CD14-positive monocyte (primary cell): ENCODE results near the gene RBMS1. TPM values are rescaled to one million over a fixed set of nuclear protein-coding genes. Genes with fewer than 3 reads are reported as not detected.

ENCODE experiments used
- DNase-seq, 3 donors: peaks; one replicate each; pipeline ENCODE4 v3.0.0-alpha.2; 2011 to 2022
- H2AFZ ChIP-seq: 2 replicates; pipeline ENCODE4 v1.6.0; 2012; ENCODE audit warnings: mild to moderate bottlenecking, low read depth, low read length, inconsistent platforms; ENCODE audit not compliant: insufficient read depth, poor library complexity, severe bottlenecking
- H3K27ac ChIP-seq, 2 donors: 1 replicate in 1 of 2; 2 replicates in 1 of 2; pipeline ENCODE4 v1.5.1; 2012 to 2013; ENCODE audit warnings: low read length in 2 of 2, control low read depth in 1 of 2, inconsistent platforms in 1 of 2, low read depth in 1 of 2, mild to moderate bottlenecking in 1 of 2
- H3K27me3 ChIP-seq, 2 donors: one replicate each; pipeline versions ENCODE4 v1.6.0 to v1.6.1; 2011 to 2013; ENCODE audit warnings: low read length in 2 of 2; ENCODE audit not compliant: control insufficient read depth in 2 of 2, insufficient read depth in 2 of 2
- H3K36me3 ChIP-seq, 2 donors: replicated peaks in 1 of 2; 1 replicate in 1 of 2; 2 replicates in 1 of 2; pipeline versions ENCODE4 v1.5.1 to v1.6.1; 2012 to 2013; ENCODE audit warnings: low read length in 2 of 2, control low read depth in 1 of 2, inconsistent platforms in 1 of 2, mild to moderate bottlenecking in 1 of 2; ENCODE audit not compliant: insufficient read depth in 2 of 2, control insufficient read depth in 1 of 2
- H3K4me1 ChIP-seq, 2 donors: 1 replicate in 1 of 2; 2 replicates in 1 of 2; pipeline versions ENCODE4 v1.5.1 to v1.6.1; 2012 to 2013; ENCODE audit warnings: low read length in 2 of 2, control low read depth in 1 of 2, inconsistent platforms in 1 of 2, mild to moderate bottlenecking in 1 of 2, moderate library complexity in 1 of 2; ENCODE audit not compliant: insufficient read depth in 2 of 2, control insufficient read depth in 1 of 2
- H3K4me2 ChIP-seq: replicated peaks from 2 replicates; pipeline ENCODE3; 2012; ENCODE audit warnings: low read length, moderate library complexity, mild to moderate bottlenecking; ENCODE audit not compliant: poor library complexity, severe bottlenecking; ENCODE audit errors: extremely low read depth
- H3K4me3 ChIP-seq, 3 experiments: fragments of 200-600 bp in 1 of 3; sonication (generic) in 1 of 3; replicated peaks in 1 of 3; 1 replicate in 2 of 3; 2 replicates in 1 of 3; pipeline ENCODE4 v1.5.1; 2011 to 2013; ENCODE audit warnings: low read length in 3 of 3, mild to moderate bottlenecking in 3 of 3, control low read depth in 2 of 3, low read depth in 2 of 3, inconsistent platforms in 1 of 3, moderate library complexity in 1 of 3
- H3K79me2 ChIP-seq: 2 replicates; pipeline ENCODE4 v1.6.0; 2012; ENCODE audit warnings: mild to moderate bottlenecking, control low read depth, inconsistent platforms, low read length, moderate library complexity; ENCODE audit not compliant: insufficient read depth
- H3K9ac ChIP-seq: 2 replicates; pipeline ENCODE4 v1.6.0; 2017; ENCODE audit warnings: low read length, mild to moderate bottlenecking; ENCODE audit not compliant: insufficient read depth, poor library complexity, severe bottlenecking
- H3K9me3 ChIP-seq, 2 donors: replicated peaks in 1 of 2; 1 replicate in 1 of 2; 2 replicates in 1 of 2; pipeline versions ENCODE4 v1.5.1 to v1.6.1; 2012 to 2013; ENCODE audit warnings: low read length in 2 of 2, control low read depth in 1 of 2; ENCODE audit not compliant: control insufficient read depth in 1 of 2, insufficient read depth in 1 of 2
- H4K20me1 ChIP-seq: 2 replicates; pipeline ENCODE4 v1.6.0; 2012; ENCODE audit warnings: mild to moderate bottlenecking, low read length, control low read depth, moderate library complexity; ENCODE audit not compliant: insufficient read depth
- H3K27ac Mint-ChIP-seq, 7 donors: one replicate each; pipeline ENCODE4 v1.8.0; 2020; ENCODE audit warnings: mild to moderate bottlenecking in 7 of 7, mixed read lengths in 7 of 7, moderate library complexity in 6 of 7, inconsistent platforms in 2 of 7
- H3K27me3 Mint-ChIP-seq, 3 donors: one replicate each; pipeline ENCODE4 v1.8.0; 2021 to 2022; ENCODE audit warnings: low read depth in 3 of 3, mild to moderate bottlenecking in 3 of 3, mixed read lengths in 3 of 3, moderate library complexity in 3 of 3, inconsistent platforms in 1 of 3
- H3K36me3 Mint-ChIP-seq, 2 donors: one replicate each; pipeline ENCODE4 v1.8.0; 2020; ENCODE audit warnings: mixed read lengths in 2 of 2, inconsistent platforms in 1 of 2, mild to moderate bottlenecking in 1 of 2
- H3K4me1 Mint-ChIP-seq: one replicate; pipeline ENCODE4 v1.8.0; 2020; ENCODE audit warnings: mild to moderate bottlenecking, mixed read lengths
- H3K4me3 Mint-ChIP-seq, 2 donors: one replicate each; pipeline ENCODE4 v1.8.0; 2020; ENCODE audit warnings: mild to moderate bottlenecking in 2 of 2, mixed read lengths in 2 of 2, moderate library complexity in 1 of 2
- H3K9me3 Mint-ChIP-seq, 7 donors: one replicate each; pipeline ENCODE4 v1.8.0; 2020 to 2022; ENCODE audit warnings: mixed read lengths in 7 of 7, mild to moderate bottlenecking in 6 of 7, moderate library complexity in 6 of 7, inconsistent platforms in 2 of 7
- CTCF ChIP-seq: fragments of 200-600 bp; IDR thresholded peaks from one replicate; pipeline ENCODE4 v1.8.0; 2022; ENCODE audit warnings: antibody characterized with exemption, mild to moderate bottlenecking
- WGBS: methylation state at CpG from one replicate; pipeline ENCODE4 v1.1.5; 2013; ENCODE audit warnings: missing lambda C conversion rate; ENCODE audit not compliant: insufficient coverage; 5-methylcytosine and 5-hydroxymethylcytosine counted together
- intact Hi-C, 2 donors: fragments of 100-400 bp; cut with micrococcal nuclease; formaldehyde crosslinking; loops; one replicate each; pipeline versions ENCODE4 v1.15.0 to v1.15.1; 2023
- polyA plus RNA-seq, 3 donors: library from polyadenylated mRNA; depleted of rRNA in 1 of 3; unstranded in 2 of 3; stranded (reverse) in 1 of 3; fragments of 300-500 nt in 2 of 3; fragments of >200 nt in 1 of 3; fragmentation: Illumina TruSeq in 2 of 3; gene quantifications; 1 replicate in 2 of 3; 2 replicates in 1 of 3; pipeline ENCODE4 v1.2.3, GENCODE V29; 2012 to 2021

Gene RBMS1
- polyA plus RNA-seq, 3 donors, result 88.2 to 91.2 (median 89.4) TPM

- Histone ChIP-seq H3K36me3 (peaks cover 2 to 10% of the 10 kb centered on the region in 2 donors), H3K9me3 (no peaks in the 10 kb centered on the region), H4K20me1 (peaks cover 100% of the 10 kb centered on the region), H3K79me2 (peaks cover 100% of the 10 kb centered on the region), H2AFZ (no peak overlapping the region), H3K4me1 (peaks cover 25 to 29% of the 10 kb centered on the region in 2 donors), H3K4me2 (no peak overlapping the region), H3K27me3 (no peaks in the 10 kb centered on the region), H3K27ac (peak overlapping the region in 1 of 2 donors; percentile 14), H3K9ac (no peak overlapping the region), H3K4me3 (no peak overlapping the region)
- Mint-ChIP-seq H3K36me3 (peaks cover 19 to 31% of the 10 kb centered on the region in 2 donors), H3K9me3 (no peaks in the 10 kb centered on the region), H3K4me3 (no peak overlapping the region), H3K27ac (peak overlapping the region in 4 of 7 donors; percentile 5 to 78 (median 44)), H3K4me1 (peaks cover 38% of the 10 kb centered on the region), H3K27me3 (no peaks in the 10 kb centered on the region)
- no CpG with 5 or more reads among the region's 5 CpGs for WGBS
- no peak for TF ChIP-seq CTCF
- peak in 1 of 3 donors; percentile 43 for DNase-seq
- intact Hi-C loops, result no loop called here
These were observed 135.6 kb downstream of the RBMS1 start for GRCh38 chr2:160358046-160358445.

- peaks cover 19 to 23% of the 10 kb centered on the region in 2 donors for H3K36me3 Mint-ChIP-seq
- intact Hi-C loops, result no loop called here
- Histone ChIP-seq H3K9me3 (no peaks in the 10 kb centered on the region), H3K4me3 (no peak overlapping the region), H4K20me1 (peaks cover 99% of the 10 kb centered on the region), H3K79me2 (peaks cover 91% of the 10 kb centered on the region), H3K4me1 (peaks cover 27 to 34% of the 10 kb centered on the region in 2 donors), H3K4me2 (no peak overlapping the region), H3K27me3 (no peaks in the 10 kb centered on the region), H2AFZ (no peak overlapping the region), H3K36me3 (peaks cover 2 to 10% of the 10 kb centered on the region in 2 donors), H3K27ac (no peak overlapping the region), H3K9ac (no peak overlapping the region)
- no peak for TF ChIP-seq CTCF
- H3K4me1 Mint-ChIP-seq, result peaks cover 40% of the 10 kb centered on the region
- H3K9me3 Mint-ChIP-seq, result no peaks in the 10 kb centered on the region
- WGBS, result no CpG with 5 or more reads among the region's 1 CpG
- DNase-seq, result peak in 2 of 3 donors; percentile 20 to 32
- H3K4me3 Mint-ChIP-seq, result no peak overlapping the region
- no peaks in the 10 kb centered on the region for H3K27me3 Mint-ChIP-seq
- peak overlapping the region in 5 of 7 donors; percentile 23 to 64 (median 53) for H3K27ac Mint-ChIP-seq
These were observed 137.1 kb downstream of the RBMS1 start for GRCh38 chr2:160356485-160356884.
